ENCODE data around the gene IER3. TPM values are rescaled to one million over a fixed set of nuclear protein-coding genes. Genes with fewer than 3 reads are reported as not detected.

The IER3 gene
- total and polyA plus RNA-seq, 2 of the 13 experiments (the other 11 are each of a cell fraction or from before 2014, with no cell fraction given) = 51.1 to 131 TPM

- TF ChIP-seq ZNF660 (CRISPR knock-in tag; IDR thresholded peaks at IDR 0.05; ENCODE audit: borderline replicate concordance, low read depth) (no peak), ZBTB44 (CRISPR knock-in tag; IDR thresholded peaks at IDR 0.05) (no peak), ZNF703 (CRISPR knock-in tag; IDR thresholded peaks at IDR 0.05; ENCODE audit: borderline replicate concordance) (peak; percentile 77), BORCS8-MEF2B (CRISPR knock-in tag; IDR thresholded peaks at IDR 0.05) (peak; percentile 47), CCAR2 (optimal IDR thresholded peaks at IDR 0.05; ENCODE audit: low read depth, low read length) (no peak), NFE2L2 (IDR thresholded peaks at IDR 0.05; ENCODE audit: low read length) (no peak), PCBP2 (optimal IDR thresholded peaks at IDR 0.05; ENCODE audit: low read depth, low read length, poor library complexity, severe bottlenecking) (peak; percentile 37), ZMAT3 (CRISPR knock-in tag; conservative IDR thresholded peaks at IDR 0.05) (peak; percentile 81; the same call in 1 of the 2 replicates), ZNF547 (CRISPR knock-in tag; IDR thresholded peaks at IDR 0.05) (peak; percentile 55; the same call in 1 of the 2 replicates), PBX2 (CRISPR knock-in tag; IDR thresholded peaks at IDR 0.05) (peak; percentile 35; the same call in 1 of the 2 replicates), SMARCE1 (IDR thresholded peaks at IDR 0.05; ENCODE audit: borderline replicate concordance) (no peak), CBX2 (IDR thresholded peaks at IDR 0.05; ENCODE audit: low read depth, low read length) (no peak), CBX2 (CRISPR knock-in tag; IDR thresholded peaks at IDR 0.05; ENCODE audit: low read depth) (no peak), ZNF883 (CRISPR knock-in tag; IDR thresholded peaks at IDR 0.05; ENCODE audit: not compliant biosample characterization) (peak; percentile 55), AGO2 (optimal IDR thresholded peaks at IDR 0.05; ENCODE audit: low read depth, low read length) (no peak), RFX3 (CRISPR knock-in tag; IDR thresholded peaks at IDR 0.05) (no peak), MEIS2 (CRISPR knock-in tag; IDR thresholded peaks at IDR 0.05) (peak; percentile 96), ARNT2 (CRISPR knock-in tag; IDR thresholded peaks at IDR 0.05; ENCODE audit: low read depth) (peak; percentile 67; the same call in 1 of the 2 replicates), ZNF777 (CRISPR knock-in tag; IDR thresholded peaks at IDR 0.05) (no peak), KDM2A (CRISPR knock-in tag; IDR thresholded peaks at IDR 0.05; ENCODE audit: borderline replicate concordance, low read depth) (peak; percentile 67), ZFAT (CRISPR knock-in tag; conservative IDR thresholded peaks at IDR 0.05) (no peak), PHF5A (CRISPR knock-in tag; IDR thresholded peaks at IDR 0.05; ENCODE audit: low read depth, unreplicated experiment) (peak; percentile 56), SMAD1 (CRISPR knock-in tag; IDR thresholded peaks at IDR 0.05; ENCODE audit: borderline replicate concordance, low read depth) (0 out of 2 replicates have a peak, but pooled peaks have one; percentile 66), ZNF274 (CRISPR knock-in tag; IDR thresholded peaks at IDR 0.05) (peak; percentile 90), ZNF235 (CRISPR knock-in tag; IDR thresholded peaks at IDR 0.05; ENCODE audit: borderline replicate concordance) (0 out of 2 replicates have a peak, but pooled peaks have one; percentile 56), SMC3 (IDR thresholded peaks at IDR 0.05; ENCODE audit: low read length) (peak; percentile 66), POLR2AphosphoS5 (IDR thresholded peaks at IDR 0.05; ENCODE audit: low read depth, low read length) (peak; percentile 72)
- TF ChIP-seq, protein P1, sequence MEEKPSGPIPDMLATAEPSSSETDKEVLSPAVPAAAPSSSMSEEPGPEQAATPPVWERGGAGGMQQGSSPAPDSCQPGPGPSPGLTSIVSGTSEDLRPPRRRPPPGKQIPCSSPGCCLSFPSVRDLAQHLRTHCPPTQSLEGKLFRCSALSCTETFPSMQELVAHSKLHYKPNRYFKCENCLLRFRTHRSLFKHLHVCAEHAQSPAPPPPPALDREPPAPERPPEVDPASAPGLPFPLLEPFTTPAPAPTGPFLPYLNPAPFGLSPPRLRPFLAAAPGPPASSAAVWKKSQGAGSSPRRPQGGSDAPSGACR (CRISPR knock-in tag; IDR thresholded peaks at IDR 0.05) = peak; percentile 97
Observed at GRCh38 chr6:30763618-30764489, 19.5 kb upstream of the IER3 start (continued).
